DMS153 treated with DMSO at 0.1 percent for 48 hours (cell line): ENCODE measurements around the gene TBCK.
"Not testable (repeated sequence)": the region's sequence is repeated elsewhere in the genome, so short reads cannot be mapped to it uniquely, and the experiment has no call there.

Experiments used
- DNase-seq: peaks from one replicate; lab custom pipeline; 2025; ENCODE audit not compliant: unreplicated experiment; lab: John Stamatoyannopoulos, UW

The TBCK gene

GRCh38 chr4:106231931-106232330 lies 84.1 kb downstream of the TBCK start:
- DNase-seq = no peak

DNA sequence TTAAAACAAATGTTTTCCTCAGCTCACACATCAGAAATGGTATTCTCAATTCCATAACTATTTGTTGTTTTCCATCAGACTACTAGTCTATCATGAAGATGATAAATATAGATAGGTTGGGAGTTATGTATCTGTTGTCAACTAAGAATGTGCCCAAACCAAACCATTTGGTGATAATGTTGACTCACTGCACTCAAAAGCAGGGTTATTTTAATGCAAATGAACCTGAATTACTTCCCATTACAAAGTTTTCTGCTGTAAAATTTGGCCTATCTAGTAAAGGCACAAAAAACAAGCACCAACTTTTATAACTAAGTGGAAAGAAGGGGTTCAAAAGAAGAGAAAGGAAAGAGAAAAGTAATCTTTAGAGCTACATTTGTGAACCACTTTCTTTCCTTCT lies 93.5 kb downstream of the TBCK start:
- DNase-seq = no peak

GRCh38 chr4:106213291-106213690 lies 102.7 kb downstream of the TBCK start:
- not testable (repeated sequence) for DNase-seq

DNA sequence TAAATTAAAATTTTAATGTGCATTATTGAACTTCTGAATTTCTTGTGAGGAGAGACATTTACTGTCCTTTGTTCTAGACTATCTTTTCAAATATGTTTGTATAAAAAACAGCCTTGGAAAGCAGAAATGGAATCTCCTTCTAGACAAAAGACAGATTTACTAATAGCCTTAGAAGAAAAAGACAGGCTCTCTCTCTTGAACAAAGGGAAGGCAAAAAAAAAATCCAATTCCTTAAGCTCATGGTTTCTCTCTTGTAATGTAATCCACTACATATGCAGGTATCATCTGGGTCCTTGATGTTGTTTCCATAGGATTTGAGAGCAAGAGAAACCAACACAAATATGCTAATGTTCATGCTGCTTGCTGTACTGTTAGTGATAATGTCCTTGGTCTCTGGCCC lies 106.0 kb downstream of the TBCK start:
- DNase-seq = no peak

GRCh38 chr4:106208481-106209460 lies 107.2 kb downstream of the TBCK start:
- no peak for DNase-seq

GRCh38 chr4:106201373-106201772 lies 114.6 kb downstream of the TBCK start:
- DNase-seq = no peak

GRCh38 chr4:106195435-106195950 lies 120.5 kb downstream of the TBCK start:
- DNase-seq = no peak

DNA sequence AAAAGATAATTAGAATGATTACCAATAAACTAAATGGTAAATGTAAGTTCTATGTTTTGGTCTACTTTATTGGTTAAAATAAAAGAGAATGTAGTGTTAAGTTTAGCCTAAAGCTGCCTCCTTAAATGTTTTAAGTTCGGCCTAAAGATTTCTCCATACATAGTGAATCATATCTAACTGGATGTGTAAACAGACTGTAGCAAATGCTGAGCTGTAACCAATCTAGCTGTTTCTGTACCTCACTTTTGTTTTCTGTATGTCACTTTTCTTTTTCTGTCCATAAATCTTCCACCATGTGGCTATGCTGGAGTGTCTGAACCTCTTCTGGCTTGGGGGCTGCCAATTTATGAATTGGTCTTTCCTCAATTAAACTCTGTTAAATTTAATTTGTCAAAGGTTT lies 121.2 kb downstream of the TBCK start:
- DNase-seq = no peak

- DNase-seq = no peak
Observed at GRCh38 chr4:106192131-106192530, 123.9 kb downstream of the TBCK start.

DNA sequence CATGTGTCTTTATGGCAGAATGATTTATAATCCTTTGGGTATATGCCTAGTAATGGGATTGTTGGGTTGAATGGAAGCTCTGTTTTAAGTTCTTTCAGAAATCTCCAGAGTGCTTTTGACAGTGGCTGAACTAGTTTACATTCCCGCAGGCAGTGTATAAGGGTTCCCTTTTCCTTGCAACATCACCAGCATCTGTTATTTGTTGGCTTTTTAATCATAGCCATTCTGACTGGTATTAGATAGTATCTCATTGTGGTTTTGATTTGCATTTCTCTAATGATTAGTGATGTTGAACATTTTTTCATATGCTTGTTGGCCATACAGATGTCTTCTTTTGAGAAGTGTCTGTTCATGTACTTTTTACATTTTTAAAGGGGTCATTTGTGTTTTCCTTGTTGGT lies 129.8 kb downstream of the TBCK start:
- DNase-seq = no peak

DNA sequence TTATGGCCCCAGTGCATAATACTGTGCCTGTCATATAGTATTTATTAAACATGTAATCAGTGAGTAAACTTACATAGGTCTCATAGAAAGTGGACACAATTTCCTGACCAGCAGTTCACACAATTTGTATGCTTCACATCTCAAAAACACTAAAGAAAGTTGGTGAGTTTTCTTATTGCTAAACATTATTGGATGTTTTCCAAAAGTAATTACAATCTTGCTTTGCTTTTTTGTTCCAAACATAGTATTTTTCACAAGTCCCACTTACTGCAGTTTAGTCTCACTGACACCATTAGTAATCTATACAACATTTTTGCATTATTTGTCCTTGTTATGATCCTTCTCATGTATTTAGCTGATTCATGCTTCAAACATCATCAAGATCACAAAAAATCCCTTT lies 132.5 kb downstream of the TBCK start:
- no peak for DNase-seq

DNA sequence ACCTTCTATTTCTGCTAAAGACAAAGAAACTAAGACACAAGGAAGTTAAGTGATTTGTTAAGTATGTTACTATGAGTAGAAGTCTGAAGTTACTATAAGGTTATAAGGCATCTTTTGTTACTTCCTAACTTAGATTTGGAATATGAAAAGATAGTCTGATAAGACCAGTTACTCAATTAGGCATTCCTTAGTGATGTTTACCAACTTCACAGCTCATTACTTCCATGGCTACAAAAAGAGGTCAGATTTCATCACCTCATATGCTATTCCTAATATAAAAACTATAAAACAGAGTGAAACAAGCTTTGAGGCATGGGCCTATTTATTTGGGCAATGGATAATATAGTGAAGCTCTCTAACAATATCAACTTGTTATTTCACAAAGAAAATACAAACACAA lies 143.1 kb downstream of the TBCK start:
- no peak for DNase-seq

DNA sequence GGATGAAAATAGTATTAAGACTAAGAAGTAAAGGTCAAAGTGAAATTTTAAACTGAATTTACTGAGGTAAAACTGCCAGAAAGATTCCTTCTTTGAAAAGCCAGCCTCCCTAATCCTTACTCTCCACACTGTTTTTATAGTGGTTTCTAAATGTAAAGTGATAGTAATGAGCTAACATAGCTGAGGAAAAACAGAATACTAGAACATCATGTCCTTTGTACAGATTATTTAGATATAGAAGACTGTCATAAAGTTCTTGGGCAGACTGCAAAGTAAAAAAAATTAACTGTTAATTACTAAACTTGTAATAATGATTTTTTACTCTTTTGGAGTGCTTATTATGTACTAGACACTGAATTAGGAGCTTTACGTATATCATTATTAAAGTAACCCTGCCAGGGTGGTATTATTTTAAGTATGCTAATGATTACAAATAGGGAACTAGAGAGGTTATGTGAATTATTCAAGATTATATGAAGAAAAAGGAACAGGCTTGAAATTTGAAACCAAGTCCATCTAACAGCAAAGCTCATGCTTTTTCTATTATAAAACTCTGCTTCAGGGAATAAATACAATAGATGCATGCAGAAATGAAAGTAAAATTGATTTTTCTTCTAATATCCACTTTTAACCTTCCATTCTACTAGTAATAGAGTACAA lies 150.5 kb downstream of the TBCK start:
- no peak for DNase-seq

GRCh38 chr4:106162278-106162677 lies 153.7 kb downstream of the TBCK start:
- no peak for DNase-seq

DNA sequence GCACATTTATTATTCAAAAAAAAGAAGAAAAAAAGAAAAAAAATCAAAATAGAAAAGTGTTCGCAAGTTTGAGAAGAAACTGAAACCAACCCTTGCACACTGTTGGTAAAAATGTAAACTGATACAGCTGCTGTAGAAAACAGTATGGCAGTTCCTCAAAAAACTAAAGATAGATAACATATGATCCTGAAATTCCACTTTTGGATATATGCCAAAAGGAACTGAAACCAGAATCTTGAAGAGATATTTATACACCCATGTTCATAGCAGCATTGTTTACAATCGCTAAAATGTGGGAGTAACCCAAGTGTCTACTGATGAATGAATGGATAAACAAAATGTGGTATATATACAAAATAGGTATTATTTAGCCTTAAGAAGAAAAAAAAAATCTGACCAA lies 155.4 kb downstream of the TBCK start:
- DNase-seq = no peak

DNA sequence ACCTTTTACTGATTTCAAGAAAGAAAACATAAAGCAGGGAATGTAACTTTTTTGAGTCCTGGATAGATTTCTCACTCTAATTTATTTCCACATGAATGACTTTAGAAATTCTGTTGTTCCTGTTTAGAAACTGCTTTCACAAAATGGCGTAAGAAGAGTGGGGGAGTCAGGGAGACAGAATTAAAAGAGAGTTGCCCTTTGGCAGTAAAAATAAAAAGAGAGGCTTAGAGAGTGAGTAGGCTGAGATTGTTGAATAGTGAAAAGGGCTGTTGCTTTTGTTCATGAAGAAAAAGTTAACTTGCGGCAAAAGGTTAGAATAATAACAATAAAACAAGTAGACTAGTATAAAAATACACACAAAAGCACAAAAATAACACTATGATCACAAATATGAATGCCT lies 166.1 kb downstream of the TBCK start:
- no peak for DNase-seq

DNA sequence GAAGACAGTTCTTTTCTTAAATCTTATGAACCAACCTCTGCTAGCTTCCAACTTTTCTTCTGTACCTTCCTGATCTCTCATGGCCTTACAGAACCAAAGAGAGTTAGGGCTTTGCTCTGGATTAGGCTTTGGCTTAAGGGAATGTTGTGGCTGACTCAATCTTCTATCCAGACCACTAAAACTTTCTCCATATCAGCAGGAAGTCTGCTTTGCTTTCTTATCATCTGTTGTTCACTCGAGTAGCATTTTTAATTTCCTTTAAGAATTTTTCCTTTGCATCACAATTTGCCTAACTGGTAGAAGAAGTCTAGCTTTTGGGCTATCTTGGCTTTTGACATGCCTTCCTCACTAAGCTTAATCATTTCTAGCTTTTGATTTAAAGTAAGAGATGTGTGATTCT lies 167.0 kb downstream of the TBCK start:
- no peak for DNase-seq

DNA sequence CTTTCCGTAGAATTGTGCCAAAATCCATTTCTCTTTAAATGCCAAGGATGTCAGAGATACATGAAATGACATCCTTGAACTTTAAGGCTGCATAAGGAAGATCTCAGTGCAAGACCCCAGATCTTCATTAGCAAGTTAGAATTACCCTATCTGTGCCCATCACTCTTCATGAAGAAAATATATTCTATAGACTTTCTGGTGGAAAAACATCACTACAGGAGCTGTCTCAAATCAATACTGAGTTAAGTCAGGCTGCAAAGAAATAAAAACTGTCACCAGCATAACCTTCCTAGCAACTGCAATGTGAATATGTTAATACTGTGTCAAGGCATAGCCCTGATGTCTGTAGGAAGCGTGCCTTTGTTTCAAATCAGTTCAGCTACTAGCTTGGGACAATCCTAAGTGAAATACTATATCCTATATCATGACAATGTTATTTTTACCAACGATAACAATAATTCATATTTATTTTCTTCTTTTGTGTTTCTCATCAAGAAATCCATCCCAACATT lies 173.3 kb downstream of the TBCK start:
- no peak for DNase-seq

DNA sequence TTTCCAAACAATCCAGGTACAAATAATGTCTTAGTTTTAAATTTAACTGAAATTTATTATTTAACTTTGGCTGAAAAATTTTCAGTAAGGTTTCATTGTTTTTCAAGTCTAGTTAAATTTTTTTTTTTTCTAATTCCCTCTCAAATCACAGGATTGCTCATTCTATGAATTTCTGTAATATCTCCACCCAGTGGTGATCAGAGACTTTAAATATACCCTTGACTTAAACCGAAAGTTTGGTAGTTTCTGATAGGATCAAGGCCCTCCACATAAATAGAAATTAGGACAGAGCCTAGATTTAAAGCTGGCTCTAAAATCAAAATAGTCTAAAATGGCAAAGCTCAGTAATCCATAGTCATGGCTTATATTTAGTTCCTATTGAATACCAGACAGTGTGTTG lies 175.4 kb downstream of the TBCK start:
- DNase-seq = no peak

GRCh38 chr4:106136777-106137331 lies 179.2 kb downstream of the TBCK start:
- DNase-seq = no peak

GRCh38 chr4:106132045-106132444 lies 184.0 kb downstream of the TBCK start:
- no peak for DNase-seq

GRCh38 chr4:106126062-106126461 lies 189.9 kb downstream of the TBCK start:
- no peak for DNase-seq
